NCI-H526 (cell line): ENCODE measurements around the gene PPP6R1.

ENCODE experiments used
- DNase-seq, 2 experiments: peaks; one replicate each; lab custom pipeline; 2025; lab: John Stamatoyannopoulos, UW

PPP6R1 gene

GRCh38 chr19:55258828-55259539 lies at the start of gene PPP6R1:
Gene PPP6R1, minus strand, starts transcription at chr19:55259017. Its CDS starts 11,914 bp downstream, at chr19:55247103.
- DNase-seq = peak; percentile 98 to 100

GRCh38 chr19:55308281-55308680 lies 49.5 kb upstream of the PPP6R1 start:
- no peak for DNase-seq

GRCh38 chr19:55306712-55307111 lies 47.9 kb upstream of the PPP6R1 start:
- DNase-seq = no peak

GRCh38 chr19:55305983-55306562 lies 47.3 kb upstream of the PPP6R1 start:
- DNase-seq = no peak

- peak in 1 of 2 experiments; percentile 73 for DNase-seq
Measured at GRCh38 chr19:55305491-55305890, 46.7 kb upstream of the PPP6R1 start.

GRCh38 chr19:55304980-55305379 lies 46.2 kb upstream of the PPP6R1 start:
- DNase-seq = no peak

GRCh38 chr19:55304279-55304978 lies 45.6 kb upstream of the PPP6R1 start:
- peak in 1 of 2 experiments; percentile 86 for DNase-seq

- no peak for DNase-seq
Measured at GRCh38 chr19:55303477-55303876, 44.7 kb upstream of the PPP6R1 start.

- no peak for DNase-seq
Measured at GRCh38 chr19:55302318-55302703, 43.5 kb upstream of the PPP6R1 start.

GRCh38 chr19:55301459-55302317 lies 42.9 kb upstream of the PPP6R1 start:
- peak; percentile 22 to 93 for DNase-seq

GRCh38 chr19:55300886-55301458 lies 42.2 kb upstream of the PPP6R1 start:
- no peak for DNase-seq

GRCh38 chr19:55299991-55300390 lies 41.2 kb upstream of the PPP6R1 start:
- no peak for DNase-seq

- no peak for DNase-seq
Measured at GRCh38 chr19:55297267-55297666, 38.5 kb upstream of the PPP6R1 start.

GRCh38 chr19:55289117-55289796 lies 30.4 kb upstream of the PPP6R1 start:
- peak in 1 of 2 experiments; percentile 24 for DNase-seq

- no peak for DNase-seq
Measured at GRCh38 chr19:55287361-55288079, 28.7 kb upstream of the PPP6R1 start.

- DNase-seq = peak in 1 of 2 experiments; percentile 31
Measured at GRCh38 chr19:55285229-55285890, 26.5 kb upstream of the PPP6R1 start.

- DNase-seq = peak in 1 of 2 experiments; percentile 52
Measured at GRCh38 chr19:55284405-55285058, 25.7 kb upstream of the PPP6R1 start.

- DNase-seq = peak; percentile 49 to 87
Measured at GRCh38 chr19:55283548-55284377, 24.9 kb upstream of the PPP6R1 start, which contains the start of gene BRSK1. Gene BRSK1, plus strand, starts transcription at chr19:55283997. Its CDS starts 446 bp downstream, at chr19:55284443.
